Tibial nerve (tissue), 4 donors: ENCODE measurements around the gene ZNF677.

Experiments
- CTCF ChIP-seq, 5 experiments: fragments of 200-600 bp in 3 of 5; fragments of 450-650 bp in 2 of 5; sonication (generic) in 3 of 5; IDR thresholded peaks; one replicate each; pipeline ENCODE4 v1.5.1; 2016 to 2019; ENCODE audit warnings: antibody characterized with exemption in 5 of 5, mild to moderate bottlenecking in 3 of 5, moderate library complexity in 2 of 5
- EP300 ChIP-seq, 2 donors: sonication (generic); formaldehyde crosslinking; IDR thresholded peaks; one replicate each; pipeline ENCODE4 v1.6.1; 2017; ENCODE audit warnings: antibody characterized with exemption in 2 of 2, mild to moderate bottlenecking in 1 of 2
- POLR2A ChIP-seq, 2 donors: fragments of 450-650 bp; IDR thresholded peaks; one replicate each; pipeline ENCODE4 v1.6.1; 2017; ENCODE audit warnings: antibody characterized with exemption in 2 of 2, mild to moderate bottlenecking in 2 of 2, moderate library complexity in 2 of 2

GRCh38 chr19:53192771-53193534 lies 61.7 kb downstream of the ZNF677 start, which contains the start of gene ZNF665:
- no peak for TF ChIP-seq CTCF (IDR thresholded peaks at IDR 0.05)
- peak in 1 of 2 donors; percentile 81 for TF ChIP-seq EP300 (IDR thresholded peaks at IDR 0.05)
- TF ChIP-seq POLR2A (IDR thresholded peaks at IDR 0.05) = peak; percentile 41 to 49
